Measurements from ENCODE around the gene DEDD. TPM values are rescaled to one million over a fixed set of nuclear protein-coding genes. Genes with fewer than 3 reads are reported as not detected.

The DEDD gene, protein sequence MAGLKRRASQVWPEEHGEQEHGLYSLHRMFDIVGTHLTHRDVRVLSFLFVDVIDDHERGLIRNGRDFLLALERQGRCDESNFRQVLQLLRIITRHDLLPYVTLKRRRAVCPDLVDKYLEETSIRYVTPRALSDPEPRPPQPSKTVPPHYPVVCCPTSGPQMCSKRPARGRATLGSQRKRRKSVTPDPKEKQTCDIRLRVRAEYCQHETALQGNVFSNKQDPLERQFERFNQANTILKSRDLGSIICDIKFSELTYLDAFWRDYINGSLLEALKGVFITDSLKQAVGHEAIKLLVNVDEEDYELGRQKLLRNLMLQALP
- 10 to 100 TPM in 3 of 4 donors, 1 to 10 TPM in 1; 4.4 to 42.2 (median 36.1) TPM for total RNA-seq

DNA sequence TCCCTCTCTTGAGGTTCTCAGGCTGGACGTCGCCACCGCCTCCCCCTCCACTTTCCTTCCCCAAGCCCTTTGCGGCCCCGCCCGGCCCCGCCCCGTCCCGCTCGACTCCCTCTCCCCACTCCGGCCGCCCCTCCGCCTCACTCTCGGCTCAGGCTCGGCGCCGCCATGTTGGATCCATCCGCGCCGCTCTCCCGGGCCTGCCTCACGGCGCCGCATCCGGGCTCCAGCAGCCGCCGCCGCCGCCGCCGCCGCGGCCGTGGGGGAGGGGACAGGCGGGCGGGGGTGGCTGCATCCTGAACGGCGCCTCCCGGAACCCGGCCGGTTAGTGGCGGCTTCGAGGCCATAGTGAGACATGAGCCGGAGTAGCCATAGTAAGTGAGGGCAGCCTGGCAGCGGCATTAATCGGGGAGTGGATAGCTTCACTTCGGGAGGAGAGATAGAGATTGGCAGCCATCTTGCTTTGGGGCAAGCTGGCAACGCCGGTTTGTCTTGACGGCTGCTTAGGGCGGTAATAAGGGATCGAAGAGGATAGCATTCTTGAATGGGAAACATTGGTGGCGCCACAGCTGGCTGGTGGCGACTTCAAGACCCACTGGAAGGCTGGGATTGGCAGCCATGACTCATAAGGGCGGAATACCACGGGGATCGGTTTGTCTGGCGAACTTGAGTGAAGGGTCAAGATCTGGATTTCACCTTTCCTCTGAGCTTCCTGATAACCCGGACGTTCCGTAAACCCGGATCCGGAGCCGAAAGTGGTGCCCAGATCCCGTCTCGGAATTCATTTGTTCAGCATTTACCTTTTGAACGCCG is at the start of gene DEDD:
Gene DEDD (minus strand): TSS at position 258 of the 810 bp plus-strand sequence. CDS start 8,205 bp downstream, outside the sequence.
- Histone ChIP-seq H3K4me3 (peak within 1 kb of the TSS; percentile 87 to 89), H3K27me3 (no peaks in the 10 kb centered on the region), H3K4me1 (peaks cover 0 to 10% of the 10 kb centered on the region in 2 donors), H3K36me3 (no peaks in the 10 kb centered on the region), H3K9me3 (no peaks in the 10 kb centered on the region), H3K27ac (peak within 1 kb of the TSS; percentile 97 to 99)
- peak; percentile 93 to 96 for DNase-seq
- TF ChIP-seq, protein P1, sequence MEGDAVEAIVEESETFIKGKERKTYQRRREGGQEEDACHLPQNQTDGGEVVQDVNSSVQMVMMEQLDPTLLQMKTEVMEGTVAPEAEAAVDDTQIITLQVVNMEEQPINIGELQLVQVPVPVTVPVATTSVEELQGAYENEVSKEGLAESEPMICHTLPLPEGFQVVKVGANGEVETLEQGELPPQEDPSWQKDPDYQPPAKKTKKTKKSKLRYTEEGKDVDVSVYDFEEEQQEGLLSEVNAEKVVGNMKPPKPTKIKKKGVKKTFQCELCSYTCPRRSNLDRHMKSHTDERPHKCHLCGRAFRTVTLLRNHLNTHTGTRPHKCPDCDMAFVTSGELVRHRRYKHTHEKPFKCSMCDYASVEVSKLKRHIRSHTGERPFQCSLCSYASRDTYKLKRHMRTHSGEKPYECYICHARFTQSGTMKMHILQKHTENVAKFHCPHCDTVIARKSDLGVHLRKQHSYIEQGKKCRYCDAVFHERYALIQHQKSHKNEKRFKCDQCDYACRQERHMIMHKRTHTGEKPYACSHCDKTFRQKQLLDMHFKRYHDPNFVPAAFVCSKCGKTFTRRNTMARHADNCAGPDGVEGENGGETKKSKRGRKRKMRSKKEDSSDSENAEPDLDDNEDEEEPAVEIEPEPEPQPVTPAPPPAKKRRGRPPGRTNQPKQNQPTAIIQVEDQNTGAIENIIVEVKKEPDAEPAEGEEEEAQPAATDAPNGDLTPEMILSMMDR (IDR thresholded peaks at IDR 0.05), result peak in 1 of 4 experiments; percentile 20
- peak; percentile 54 to 64 for TF ChIP-seq POLR2A (IDR thresholded peaks at IDR 0.05)
- intact Hi-C loops (cut with DNase I; ENCODE audit: low total_unique reads), result no loop called here

DNA sequence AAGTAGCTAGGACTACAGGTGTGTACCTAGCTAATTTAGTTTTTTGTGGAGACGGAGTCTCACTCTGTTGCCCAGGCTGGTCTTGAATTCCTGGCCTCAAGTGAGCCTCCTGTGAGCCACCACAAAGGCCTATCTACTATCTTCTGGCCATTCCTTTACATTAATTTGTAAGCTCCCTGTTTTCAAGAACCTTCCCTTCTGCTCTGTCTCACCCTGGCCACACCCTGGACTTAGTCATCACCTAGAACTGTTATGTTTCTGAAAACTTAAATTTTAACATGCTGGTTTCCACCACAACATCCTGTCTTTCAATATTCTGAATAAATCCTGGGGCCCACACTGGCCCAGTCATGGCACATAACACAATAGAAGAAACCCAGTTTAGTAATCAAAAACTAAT is 49.7 kb upstream of the DEDD start:
- no peak for DNase-seq
- no peak overlapping the region for H3K4me3 ChIP-seq

DNA sequence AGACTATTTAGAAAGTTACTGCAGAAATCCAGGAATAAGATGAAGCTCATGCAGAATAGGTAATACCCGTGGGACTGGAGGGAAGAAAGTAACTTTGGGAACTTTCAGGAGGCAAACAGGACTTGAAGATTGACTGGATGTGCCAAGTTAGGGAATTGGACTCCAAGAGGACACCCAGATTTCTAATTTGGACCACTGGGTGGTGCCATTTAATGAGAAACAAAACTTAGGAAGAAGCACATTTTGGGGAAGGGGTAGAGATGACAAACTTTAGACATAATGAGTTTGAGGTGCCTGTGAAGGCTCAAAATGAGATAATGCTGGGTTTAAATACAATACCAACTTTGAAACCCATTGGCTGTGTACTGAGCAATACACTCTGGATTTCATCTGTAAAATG is 48.2 kb upstream of the DEDD start:
- intact Hi-C loops (cut with DNase I; ENCODE audit: low total_unique reads), result no loop called here

More for the DNA sequence above, 49.7 kb upstream of the DEDD start:
- Histone ChIP-seq H3K4me1 (no peaks in the 10 kb centered on the region), H3K36me3 (no peaks in the 10 kb centered on the region), H3K27me3 (no peaks in the 10 kb centered on the region), H3K9me3 (no peaks in the 10 kb centered on the region), H3K27ac (no peak overlapping the region)
- intact Hi-C loops (cut with DNase I; ENCODE audit: low total_unique reads), result no loop called here
- TF ChIP-seq, protein P1 (IDR thresholded peaks at IDR 0.05), result no peak
- TF ChIP-seq POLR2A (IDR thresholded peaks at IDR 0.05), result no peak

DNA sequence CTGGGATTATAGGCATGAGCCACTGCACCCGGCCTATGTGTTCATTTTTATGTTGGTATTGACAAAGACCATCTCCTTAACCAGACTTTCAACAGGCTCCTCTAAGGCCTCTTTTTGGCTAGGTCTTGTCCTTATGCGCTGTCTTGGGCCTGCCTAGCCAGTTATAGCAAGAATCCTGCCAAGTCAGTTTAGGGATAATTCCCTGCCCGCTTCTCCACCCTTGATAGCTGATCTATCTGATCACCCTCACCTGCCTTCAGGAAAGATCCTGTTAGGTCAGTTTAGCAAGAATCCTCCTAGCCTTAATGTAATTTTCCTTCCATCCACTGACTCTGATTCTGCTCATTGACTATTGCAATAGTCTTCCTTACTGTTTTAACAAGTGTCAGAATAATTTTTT is 47.2 kb upstream of the DEDD start:
- Histone ChIP-seq H3K9me3 (no peaks in the 10 kb centered on the region), H3K27me3 (no peaks in the 10 kb centered on the region), H3K27ac (no peak overlapping the region), H3K4me1 (peaks cover 0 to 8% of the 10 kb centered on the region in 2 donors), H3K4me3 (no peak overlapping the region), H3K36me3 (no peaks in the 10 kb centered on the region)
- no peak for DNase-seq
- intact Hi-C loops (cut with DNase I; ENCODE audit: low total_unique reads), result no loop called here
- TF ChIP-seq, protein P1 (IDR thresholded peaks at IDR 0.05), result no peak
- TF ChIP-seq POLR2A (IDR thresholded peaks at IDR 0.05), result no peak

More for the DNA sequence above, 48.2 kb upstream of the DEDD start:
- Histone ChIP-seq H3K9me3 (no peaks in the 10 kb centered on the region), H3K27ac (no peak overlapping the region), H3K27me3 (no peaks in the 10 kb centered on the region), H3K4me3 (no peak overlapping the region), H3K4me1 (peaks cover 0 to 8% of the 10 kb centered on the region in 2 donors), H3K36me3 (no peaks in the 10 kb centered on the region)
- no peak for DNase-seq
- no peak for TF ChIP-seq POLR2A (IDR thresholded peaks at IDR 0.05)
- TF ChIP-seq, protein P1 (IDR thresholded peaks at IDR 0.05), result peak in 1 of 4 experiments; percentile 12

DNA sequence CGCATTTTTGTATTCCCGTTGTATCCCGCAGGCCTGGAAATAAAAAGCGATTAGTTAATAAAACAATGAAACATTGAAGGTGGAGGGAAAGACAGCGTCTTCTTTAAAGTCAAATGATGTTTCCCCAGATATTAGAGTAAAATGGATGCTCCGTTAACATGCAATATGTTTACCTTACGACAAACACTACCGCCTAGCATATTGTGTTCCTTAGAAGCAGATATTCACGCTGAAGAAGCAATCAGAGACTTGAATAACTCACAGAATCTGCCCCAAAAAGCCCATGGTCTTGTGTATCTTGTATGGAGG is 45.4 kb upstream of the DEDD start:
- H3K4me3 ChIP-seq, result peak overlapping the region; percentile 64 to 89
- DNase-seq, result no peak
- TF ChIP-seq POLR2A (IDR thresholded peaks at IDR 0.05), result no peak
- TF ChIP-seq, protein P1 (IDR thresholded peaks at IDR 0.05), result no peak
- no peaks in the 10 kb centered on the region for H3K27me3 ChIP-seq
- no peaks in the 10 kb centered on the region for H3K9me3 ChIP-seq
- intact Hi-C loops (cut with DNase I; ENCODE audit: low total_unique reads), result no loop called here
- peak overlapping the region; percentile 89 to 92 for H3K27ac ChIP-seq
- H3K4me1 ChIP-seq, result peaks cover 0 to 13% of the 10 kb centered on the region in 2 donors
- H3K36me3 ChIP-seq, result no peaks in the 10 kb centered on the region

Measured in uterus (tissue), 4 donors.